ENCODE measurements around the gene MACO1. TPM values are rescaled to one million over a fixed set of nuclear protein-coding genes. Genes with fewer than 3 reads are reported as not detected.
"Not testable (repeated sequence)": the region's sequence is repeated elsewhere in the genome, so short reads cannot be mapped to it uniquely, and the experiment has no call there.

The MACO1 gene
- total RNA-seq, 2 donors from 2014 or later, result 14.0 to 14.5 TPM

DNA sequence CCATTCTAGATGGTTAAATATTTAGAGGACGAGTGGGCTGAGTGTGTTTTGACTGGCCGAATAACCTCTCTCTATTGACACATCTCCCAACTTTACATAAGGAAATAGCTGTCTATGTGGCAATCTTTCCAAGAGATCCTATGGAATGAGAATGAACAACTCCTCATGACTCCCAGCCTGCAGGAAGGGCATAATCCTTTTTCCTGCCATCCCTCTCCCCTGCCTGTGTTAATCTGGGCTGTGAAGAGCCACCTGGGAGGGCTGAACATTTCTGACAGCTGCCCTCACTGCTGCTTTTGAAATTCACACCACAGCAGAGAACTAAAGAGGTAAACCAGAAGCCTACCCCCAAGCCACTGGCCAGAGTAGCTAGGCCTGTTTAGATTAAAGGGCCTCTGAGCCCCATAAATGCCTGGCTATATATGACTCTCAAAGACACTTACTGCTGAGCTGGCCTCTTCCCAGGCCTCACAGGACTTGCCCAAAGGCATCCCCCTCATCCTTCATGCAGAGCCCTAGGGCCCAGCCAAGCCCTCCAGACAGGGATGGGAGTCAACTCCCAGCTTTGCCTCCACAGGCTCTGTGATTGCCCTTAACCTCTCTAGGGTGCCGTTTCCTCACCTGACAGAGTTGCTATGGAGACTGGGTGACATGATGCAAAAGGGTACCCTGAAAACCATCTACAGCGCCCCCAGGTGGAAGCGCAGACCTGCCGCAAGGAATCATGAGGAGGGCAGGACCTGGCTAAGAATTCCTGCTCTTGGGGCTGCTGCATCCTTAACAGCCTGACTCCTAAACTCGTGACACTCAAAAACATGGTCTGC is 70.8 kb downstream of the MACO1 start:
- Histone ChIP-seq H3K4me1 (peaks cover 0 to 24% of the 10 kb centered on the region in 2 donors), H3K27me3 (no peaks in the 10 kb centered on the region), H3K4me3 (no peak overlapping the region), H3K27ac (no peak overlapping the region), H3K9me3 (no peaks in the 10 kb centered on the region), H3K36me3 (peaks cover 15% of the 10 kb centered on the region)
- TF ChIP-seq, protein P1, sequence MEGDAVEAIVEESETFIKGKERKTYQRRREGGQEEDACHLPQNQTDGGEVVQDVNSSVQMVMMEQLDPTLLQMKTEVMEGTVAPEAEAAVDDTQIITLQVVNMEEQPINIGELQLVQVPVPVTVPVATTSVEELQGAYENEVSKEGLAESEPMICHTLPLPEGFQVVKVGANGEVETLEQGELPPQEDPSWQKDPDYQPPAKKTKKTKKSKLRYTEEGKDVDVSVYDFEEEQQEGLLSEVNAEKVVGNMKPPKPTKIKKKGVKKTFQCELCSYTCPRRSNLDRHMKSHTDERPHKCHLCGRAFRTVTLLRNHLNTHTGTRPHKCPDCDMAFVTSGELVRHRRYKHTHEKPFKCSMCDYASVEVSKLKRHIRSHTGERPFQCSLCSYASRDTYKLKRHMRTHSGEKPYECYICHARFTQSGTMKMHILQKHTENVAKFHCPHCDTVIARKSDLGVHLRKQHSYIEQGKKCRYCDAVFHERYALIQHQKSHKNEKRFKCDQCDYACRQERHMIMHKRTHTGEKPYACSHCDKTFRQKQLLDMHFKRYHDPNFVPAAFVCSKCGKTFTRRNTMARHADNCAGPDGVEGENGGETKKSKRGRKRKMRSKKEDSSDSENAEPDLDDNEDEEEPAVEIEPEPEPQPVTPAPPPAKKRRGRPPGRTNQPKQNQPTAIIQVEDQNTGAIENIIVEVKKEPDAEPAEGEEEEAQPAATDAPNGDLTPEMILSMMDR (IDR thresholded peaks at IDR 0.05), result no peak
- peak; percentile 28 for DNase-seq (ENCODE audit: low spot score)

DNA sequence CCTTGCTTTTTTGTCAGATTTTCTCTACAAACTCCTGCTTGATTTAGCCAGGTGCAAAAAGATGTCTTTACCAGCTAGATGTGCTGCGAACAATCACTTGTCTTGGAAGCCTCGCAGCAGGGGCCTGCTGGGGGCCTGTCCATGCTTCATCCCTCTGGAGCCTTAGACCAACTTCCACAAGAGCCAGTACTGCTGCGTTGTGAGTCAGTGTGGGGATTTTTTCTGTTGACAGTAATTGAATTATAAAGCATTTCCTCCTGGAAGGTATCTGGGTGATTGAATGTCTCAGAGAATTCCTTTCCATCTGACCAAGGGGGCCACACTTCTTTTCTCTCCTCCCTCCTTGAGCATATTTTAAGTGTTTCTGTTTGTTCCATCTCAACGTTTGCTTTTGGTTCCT is 72.3 kb downstream of the MACO1 start:
- Histone ChIP-seq H3K36me3 (peaks cover 9% of the 10 kb centered on the region), H3K4me1 (peaks cover 0 to 24% of the 10 kb centered on the region in 2 donors), H3K27me3 (no peaks in the 10 kb centered on the region), H3K4me3 (no peak overlapping the region), H3K27ac (no peak overlapping the region), H3K9me3 (no peaks in the 10 kb centered on the region)
- peak; percentile 13 for DNase-seq (ENCODE audit: low spot score)
- TF ChIP-seq, protein P1 (IDR thresholded peaks at IDR 0.05), result no peak

DNA sequence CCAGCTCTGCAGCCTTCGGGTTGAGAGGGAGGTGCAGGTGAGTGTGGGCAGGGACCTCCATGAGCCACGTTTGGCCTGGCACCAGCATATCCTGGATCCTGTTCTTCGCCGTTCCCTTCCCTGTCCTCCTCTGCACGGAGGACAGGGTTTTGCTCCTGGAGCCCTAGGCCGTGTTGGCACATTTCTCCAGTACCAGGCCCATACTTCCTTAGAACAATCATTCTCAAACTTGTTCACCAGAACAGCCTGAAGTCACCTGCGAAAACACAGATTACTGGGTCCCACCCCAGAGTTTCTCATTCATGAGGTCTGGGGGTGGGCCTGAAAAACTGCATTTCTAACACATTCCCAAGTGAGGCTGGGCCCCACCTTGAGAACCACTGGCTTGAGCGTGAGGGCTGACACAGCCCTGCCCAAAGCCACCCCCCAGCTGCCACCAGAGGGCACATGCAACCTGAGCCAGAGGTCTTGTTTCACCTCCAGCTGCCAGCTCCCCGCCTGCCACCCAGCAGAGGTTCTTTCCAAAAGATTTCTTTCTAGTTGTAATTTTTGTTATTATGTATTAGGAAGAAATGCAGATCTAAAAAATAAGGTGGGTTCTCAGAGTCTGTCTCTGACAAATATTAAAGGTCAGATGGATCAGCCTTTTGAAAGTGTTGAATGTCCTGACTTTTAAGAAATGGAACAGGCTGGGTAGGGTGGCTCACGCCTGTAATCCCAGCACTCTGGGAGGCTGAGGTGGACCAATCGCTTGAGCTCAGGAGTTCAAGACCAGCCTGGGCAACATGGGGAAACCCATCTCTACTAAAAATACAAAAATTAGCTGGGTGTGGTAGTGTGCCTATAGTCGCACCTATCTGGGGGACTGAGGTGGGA is 73.1 kb downstream of the MACO1 start:
- H3K4me1 ChIP-seq, result peaks cover 0 to 24% of the 10 kb centered on the region in 2 donors
- no peak overlapping the region for H3K27ac ChIP-seq
- H3K4me3 ChIP-seq, result no peak overlapping the region
- peaks cover under 1% of the 10 kb centered on the region for H3K36me3 ChIP-seq
- no peaks in the 10 kb centered on the region for H3K9me3 ChIP-seq
- TF ChIP-seq, protein P1 (IDR thresholded peaks at IDR 0.05), result peak in 1 of 2 donors; percentile 65
- H3K27me3 ChIP-seq, result no peaks in the 10 kb centered on the region
- DNase-seq (ENCODE audit: low spot score), result peak; percentile 57

DNA sequence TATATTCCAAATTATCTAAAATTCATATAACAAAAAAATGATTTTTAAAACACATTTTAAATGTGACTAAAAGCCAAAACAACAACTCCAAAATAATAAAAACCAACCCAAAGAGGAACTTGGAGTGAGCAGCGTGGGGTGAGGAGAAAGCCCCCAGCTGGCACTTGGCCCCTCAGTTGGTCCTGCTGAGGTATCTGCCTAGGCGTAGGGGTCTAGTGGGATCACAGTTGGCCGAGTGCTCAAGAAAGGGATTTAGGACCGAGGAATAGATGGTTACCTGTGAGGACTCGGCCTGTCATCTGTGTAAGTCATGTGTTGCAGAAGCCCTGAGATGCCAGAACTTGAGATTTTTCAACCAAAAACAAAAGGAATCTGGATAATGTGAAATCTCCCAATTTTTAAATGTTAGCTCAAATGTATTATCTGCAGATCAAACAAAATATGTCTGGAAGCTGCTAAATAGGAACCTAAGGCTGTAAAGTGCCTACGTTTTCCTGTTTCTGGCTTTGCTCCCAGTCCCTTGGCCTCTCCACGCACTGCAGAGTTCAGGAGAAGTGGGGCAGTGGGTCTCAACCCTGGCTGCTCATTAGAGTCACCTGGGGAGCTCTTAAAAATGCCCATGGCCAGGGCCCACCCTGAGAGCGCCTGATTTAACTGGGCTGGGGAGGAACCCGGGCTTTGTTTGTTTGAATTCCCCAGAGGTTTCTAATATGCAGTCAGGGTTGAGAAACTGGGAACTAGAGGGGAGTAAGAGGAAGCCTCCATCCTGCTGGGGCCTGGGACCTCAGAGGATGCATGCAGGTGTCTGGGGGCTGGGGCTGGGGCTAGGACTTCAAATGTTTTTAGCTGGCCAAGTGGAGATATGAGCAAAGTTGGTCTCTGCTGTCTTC is 74.3 kb downstream of the MACO1 start:
- no peaks in the 10 kb centered on the region for H3K36me3 ChIP-seq
- no peaks in the 10 kb centered on the region for H3K27me3 ChIP-seq
- no peak overlapping the region for H3K4me3 ChIP-seq
- H3K4me1 ChIP-seq, result peaks cover 0 to 24% of the 10 kb centered on the region in 2 donors
- DNase-seq (ENCODE audit: low spot score), result no peak
- TF ChIP-seq, protein P1 (IDR thresholded peaks at IDR 0.05), result no peak
- no peak overlapping the region for H3K27ac ChIP-seq
- H3K9me3 ChIP-seq, result no peaks in the 10 kb centered on the region

DNA sequence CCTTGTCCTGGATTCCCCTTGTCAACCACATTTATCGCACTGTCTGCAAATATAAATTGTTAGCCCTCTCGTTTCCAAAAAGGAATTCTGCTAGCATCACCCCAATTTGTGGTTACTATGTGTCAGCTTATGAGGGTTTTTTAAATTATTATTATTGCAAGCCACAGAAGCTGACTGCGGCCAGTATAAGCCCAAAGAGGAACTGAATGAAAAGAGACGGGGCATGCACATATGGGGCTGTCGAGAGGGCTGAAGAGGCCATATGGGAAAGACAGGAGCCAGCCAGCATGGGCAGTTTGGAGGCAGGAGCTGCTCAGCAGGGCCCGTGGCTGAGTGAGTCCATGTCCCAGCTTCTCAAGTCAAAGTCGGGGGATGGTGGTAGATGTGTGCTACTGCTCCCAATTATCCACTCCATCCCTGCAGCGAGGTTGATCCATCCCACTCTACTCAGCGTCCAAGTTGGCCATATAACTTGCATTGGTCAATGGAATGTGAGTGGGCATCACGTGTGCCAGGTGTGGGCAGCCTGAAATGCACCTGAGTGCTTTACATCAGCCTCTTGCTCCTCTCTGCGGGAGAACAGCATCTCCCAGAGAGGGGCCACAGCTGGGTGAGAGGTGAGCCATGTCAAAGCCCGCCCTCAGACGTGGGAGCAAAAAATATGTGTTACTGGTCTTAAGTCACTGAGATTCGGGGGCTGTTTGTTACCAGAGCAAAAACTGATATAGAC is 75.1 kb downstream of the MACO1 start:
- TF ChIP-seq, protein P1 (IDR thresholded peaks at IDR 0.05), result no peak
- DNase-seq (ENCODE audit: low spot score), result no peak
- H3K9me3 ChIP-seq, result no peaks in the 10 kb centered on the region
- no peaks in the 10 kb centered on the region for H3K27me3 ChIP-seq
- H3K27ac ChIP-seq, result no peak overlapping the region
- peaks cover 0 to 17% of the 10 kb centered on the region in 2 donors for H3K4me1 ChIP-seq
- no peaks in the 10 kb centered on the region for H3K36me3 ChIP-seq
- H3K4me3 ChIP-seq, result no peak overlapping the region

DNA sequence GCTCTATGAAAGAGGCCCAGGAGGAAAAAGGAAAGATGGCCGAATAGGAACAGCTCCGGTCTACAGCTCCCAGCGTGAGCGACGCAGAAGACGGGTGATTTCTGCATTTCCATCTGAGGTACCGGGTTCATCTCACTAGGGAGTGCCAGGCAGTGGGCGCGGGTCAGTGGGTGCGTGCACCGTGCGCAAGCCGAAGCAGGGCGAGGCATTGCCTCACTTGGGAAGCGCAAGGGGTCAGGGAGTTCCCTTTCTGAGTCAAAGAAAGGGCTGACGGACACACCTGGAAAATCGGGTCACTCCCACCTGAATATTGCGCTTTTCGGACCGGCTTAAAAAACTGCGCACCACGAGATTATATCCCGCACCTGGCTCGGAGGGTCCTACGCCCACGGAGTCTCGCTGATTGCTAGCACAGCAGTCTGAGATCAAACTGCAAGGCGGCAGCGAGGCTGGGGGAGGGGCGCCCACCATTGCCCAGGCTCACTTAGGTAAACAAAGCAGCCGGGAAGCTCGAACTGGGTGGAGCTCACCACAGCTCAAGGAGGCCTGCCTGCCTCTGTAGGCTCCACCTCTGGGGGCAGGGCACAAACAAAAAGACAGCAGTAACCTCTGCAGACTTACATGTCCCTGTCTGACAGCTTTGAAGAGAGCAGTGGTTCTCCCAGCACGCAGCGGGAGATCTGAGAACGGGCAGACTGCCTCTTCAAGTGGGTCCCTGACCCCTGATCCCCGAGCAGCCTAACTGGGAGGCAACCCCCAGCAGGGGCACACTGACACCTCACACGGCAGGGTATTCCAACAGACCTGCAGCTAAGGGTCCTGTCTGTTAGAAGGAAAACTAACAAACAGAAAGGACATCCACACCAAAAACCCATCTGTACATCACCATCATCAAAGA is 76.1 kb downstream of the MACO1 start:
- H3K4me1 ChIP-seq; H3K27me3 ChIP-seq; DNase-seq (ENCODE audit: low spot score); H3K36me3 ChIP-seq; H3K27ac ChIP-seq; H3K9me3 ChIP-seq; H3K4me3 ChIP-seq: not testable (repeated sequence)

Data from right atrium auricular region (tissue), 2 donors.